ENCODE data around the gene UGT1A8. TPM values are rescaled to one million over a fixed set of nuclear protein-coding genes. Genes with fewer than 3 reads are reported as not detected.
A peak's percentile ranks its signal among the peaks of the same experiment; 100 is the strongest.

UGT1A8 gene
- total RNA-seq, 2 donors from 2014 or later, result not detected

- H3K36me3 Mint-ChIP-seq, result no peaks in the 10 kb centered on the region
- peak in 1 of 2 donors; percentile 9 for DNase-seq (ENCODE audit: low spot score in 2 of 2)
- no peak for ATAC-seq
- H3K9me3 Mint-ChIP-seq, result no peaks in the 10 kb centered on the region
- H3K27ac Mint-ChIP-seq, result no peak overlapping the region
These were observed 190.8 kb downstream of the UGT1A8 start for GRCh38 chr2:233807966-233808935.

GRCh38 chr2:233810385-233810784 lies 193.0 kb downstream of the UGT1A8 start:
- H3K27ac Mint-ChIP-seq, result no peak overlapping the region
- ATAC-seq, result no peak
- no peak for DNase-seq (ENCODE audit: low spot score in 2 of 2)
- H3K9me3 Mint-ChIP-seq, result no peaks in the 10 kb centered on the region
- H3K36me3 Mint-ChIP-seq, result no peaks in the 10 kb centered on the region

GRCh38 chr2:233811087-233811486 lies 193.7 kb downstream of the UGT1A8 start:
- Mint-ChIP-seq H3K27ac (no peak overlapping the region), H3K36me3 (no peaks in the 10 kb centered on the region), H3K9me3 (no peaks in the 10 kb centered on the region)
- ATAC-seq (no peak), DNase-seq (ENCODE audit: low spot score in 2 of 2) (peak in 1 of 2 donors; percentile 14)

- Mint-ChIP-seq H3K27ac (no peak overlapping the region), H3K36me3 (no peaks in the 10 kb centered on the region), H3K9me3 (no peaks in the 10 kb centered on the region)
- DNase-seq (ENCODE audit: low spot score in 2 of 2) (peak in 1 of 2 donors; percentile 16), ATAC-seq (no peak)
These were observed 194.3 kb downstream of the UGT1A8 start for GRCh38 chr2:233811732-233812131.

GRCh38 chr2:233813236-233814055 lies 196.0 kb downstream of the UGT1A8 start:
- H3K27ac Mint-ChIP-seq, result no peak overlapping the region
- DNase-seq (ENCODE audit: low spot score in 2 of 2) (peak in 1 of 2 donors; percentile 14), ATAC-seq (no peak)
- H3K9me3 Mint-ChIP-seq, result no peaks in the 10 kb centered on the region
- no peaks in the 10 kb centered on the region for H3K36me3 Mint-ChIP-seq

GRCh38 chr2:233814056-233814835 lies 196.8 kb downstream of the UGT1A8 start:
- Mint-ChIP-seq H3K9me3 (no peaks in the 10 kb centered on the region), H3K27ac (no peak overlapping the region), H3K36me3 (no peaks in the 10 kb centered on the region)
- peak in 1 of 2 donors; percentile 33 for DNase-seq (ENCODE audit: low spot score in 2 of 2)
- peak in 1 of 2 donors; percentile 47 for ATAC-seq

- ATAC-seq (no peak), DNase-seq (ENCODE audit: low spot score in 2 of 2) (no peak)
- H3K27ac Mint-ChIP-seq, result no peak overlapping the region
- no peaks in the 10 kb centered on the region for H3K9me3 Mint-ChIP-seq
- H3K36me3 Mint-ChIP-seq, result no peaks in the 10 kb centered on the region
These were observed 198.4 kb downstream of the UGT1A8 start for GRCh38 chr2:233815861-233816260.

- no peak for ATAC-seq
- no peak overlapping the region for H3K27ac Mint-ChIP-seq
- H3K9me3 Mint-ChIP-seq, result no peaks in the 10 kb centered on the region
- no peaks in the 10 kb centered on the region for H3K36me3 Mint-ChIP-seq
- peak in 1 of 2 donors; percentile 23 for DNase-seq (ENCODE audit: low spot score in 2 of 2)
These were observed 198.9 kb downstream of the UGT1A8 start for GRCh38 chr2:233816334-233816733.

- ATAC-seq (no peak), DNase-seq (ENCODE audit: low spot score in 2 of 2) (no peak)
- Mint-ChIP-seq H3K27ac (no peak overlapping the region), H3K9me3 (no peaks in the 10 kb centered on the region), H3K36me3 (no peaks in the 10 kb centered on the region)
These were observed 199.3 kb downstream of the UGT1A8 start for GRCh38 chr2:233816771-233817170.

- H3K9me3 Mint-ChIP-seq, result no peaks in the 10 kb centered on the region
- ATAC-seq, result no peak
- H3K36me3 Mint-ChIP-seq, result no peaks in the 10 kb centered on the region
- peak in 1 of 2 donors; percentile 16 for DNase-seq (ENCODE audit: low spot score in 2 of 2)
- H3K27ac Mint-ChIP-seq, result no peak overlapping the region
These were observed 200.0 kb downstream of the UGT1A8 start for GRCh38 chr2:233817361-233817911.

GRCh38 chr2:233817995-233818638 lies 200.7 kb downstream of the UGT1A8 start:
- ATAC-seq (no peak), DNase-seq (ENCODE audit: low spot score in 2 of 2) (peak in 1 of 2 donors; percentile 20)
- H3K27ac Mint-ChIP-seq, result no peak overlapping the region
- no peaks in the 10 kb centered on the region for H3K36me3 Mint-ChIP-seq
- no peaks in the 10 kb centered on the region for H3K9me3 Mint-ChIP-seq

- no peak for ATAC-seq
- Mint-ChIP-seq H3K36me3 (no peaks in the 10 kb centered on the region), H3K27ac (no peak overlapping the region)
These were observed 201.5 kb downstream of the UGT1A8 start for GRCh38 chr2:233818639-233819621.

GRCh38 chr2:233819884-233820773 lies 202.7 kb downstream of the UGT1A8 start:
- ATAC-seq (no peak), DNase-seq (ENCODE audit: low spot score in 2 of 2) (peak in 1 of 2 donors; percentile 46)
- no peaks in the 10 kb centered on the region for H3K9me3 Mint-ChIP-seq
- peak overlapping the region in 1 of 2 donors; percentile 68 for H3K27ac Mint-ChIP-seq
- H3K36me3 Mint-ChIP-seq, result no peaks in the 10 kb centered on the region

More at GRCh38 chr2:233818639-233819621, 201.5 kb downstream of the UGT1A8 start:
- H3K9me3 Mint-ChIP-seq, result no peaks in the 10 kb centered on the region
- DNase-seq (ENCODE audit: low spot score in 2 of 2), result peak in 1 of 2 donors; percentile 48

GRCh38 chr2:233820774-233821105 lies 203.3 kb downstream of the UGT1A8 start:
- no peak for ATAC-seq
- peak in 1 of 2 donors; percentile 44 for DNase-seq (ENCODE audit: low spot score in 2 of 2)
- no peak overlapping the region for H3K27ac Mint-ChIP-seq
- no peaks in the 10 kb centered on the region for H3K36me3 Mint-ChIP-seq
- H3K9me3 Mint-ChIP-seq, result no peaks in the 10 kb centered on the region
